ENCODE results near the gene ACER2.

The ACER2 gene

DNA sequence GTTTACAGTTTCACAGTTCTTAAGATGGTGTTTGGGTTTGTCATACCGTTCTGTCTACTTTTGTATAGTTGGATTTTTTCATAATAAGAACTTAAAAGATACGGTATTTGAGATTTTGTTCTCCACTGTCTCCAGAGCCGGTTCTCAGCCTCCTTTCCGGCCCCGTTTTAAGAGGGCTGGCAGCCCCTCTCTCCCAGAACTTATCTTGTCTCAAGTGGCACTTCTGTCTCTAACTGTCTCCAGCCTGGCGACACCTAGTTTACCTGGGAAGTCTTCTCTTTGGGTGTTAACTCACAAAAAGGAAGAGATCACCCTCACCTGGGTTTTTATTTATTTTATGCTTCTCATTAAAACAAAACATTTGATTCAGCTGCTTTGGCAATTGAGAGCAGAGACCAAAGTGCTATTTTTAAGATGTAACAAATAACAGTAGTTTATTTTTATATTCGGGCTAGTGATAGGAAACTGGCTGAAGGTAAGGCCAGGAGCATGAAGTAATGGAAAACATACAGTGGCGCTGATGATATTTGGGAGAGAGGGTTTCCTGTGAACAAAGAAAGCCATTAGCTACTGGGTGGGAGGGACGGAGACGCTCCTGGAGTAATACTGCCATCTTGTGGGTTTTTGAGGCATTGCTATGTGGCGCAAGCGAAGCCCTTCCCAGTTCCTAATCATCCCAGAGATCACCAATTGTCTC, 48.3 kb downstream of the ACER2 start:
- DNase-seq: peak; percentile 71

DNA sequence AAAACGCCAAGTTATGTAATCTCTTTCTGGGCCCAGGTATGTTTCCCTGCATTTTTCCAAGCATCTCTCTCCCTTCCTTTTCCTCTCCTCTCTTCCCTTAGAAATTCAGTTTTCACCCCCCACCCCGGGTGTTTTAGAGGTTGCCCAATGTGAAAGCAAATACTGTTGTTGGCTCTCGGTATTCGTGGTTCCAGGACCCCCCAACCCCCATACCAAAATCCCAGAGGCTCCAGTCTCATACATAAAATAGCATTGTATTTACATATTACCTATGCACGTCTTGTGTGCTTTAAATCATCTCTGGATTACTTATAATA, 48.8 kb downstream of the ACER2 start:
- no peak for DNase-seq

DNA sequence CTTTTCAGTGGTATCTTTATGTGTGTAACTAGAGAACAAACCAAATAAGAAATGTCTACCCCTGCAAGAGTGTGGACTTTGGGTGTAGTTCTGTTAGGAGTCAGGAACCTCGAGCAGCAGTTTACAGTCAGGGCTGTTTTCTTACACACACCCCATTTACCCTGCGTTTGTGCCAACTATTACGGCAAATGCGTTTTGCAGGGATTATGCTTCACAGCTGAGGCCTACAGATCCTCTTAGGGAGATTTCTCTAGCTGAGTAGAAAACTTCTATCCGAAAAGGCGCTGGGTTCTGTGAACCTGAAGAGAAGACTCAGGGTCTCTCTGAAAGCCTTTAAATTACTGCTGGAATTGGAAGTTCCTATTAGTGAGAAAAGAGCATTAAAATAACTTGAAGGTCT, 51.4 kb downstream of the ACER2 start:
- DNase-seq: no peak

DNA sequence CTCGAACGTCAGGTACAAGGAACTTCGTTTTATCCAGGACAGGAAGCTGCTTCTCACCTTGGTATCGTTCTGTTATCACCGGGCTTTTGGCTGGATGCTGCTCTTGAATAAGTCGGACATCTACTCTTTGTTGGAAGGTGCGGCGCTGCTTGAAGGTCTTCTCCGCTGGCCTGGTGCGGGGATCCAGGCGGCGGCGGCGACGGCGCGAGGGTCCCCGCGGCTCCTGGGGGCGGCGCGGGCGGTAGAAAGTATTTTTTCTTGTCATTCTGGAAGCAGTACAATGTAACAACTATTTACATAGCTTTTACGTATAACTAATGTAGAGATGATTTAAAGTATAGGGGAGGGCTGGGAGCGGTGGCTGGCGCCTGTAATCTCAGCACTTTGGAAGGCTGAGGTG, 52.3 kb downstream of the ACER2 start:
- DNase-seq: no peak

DNA sequence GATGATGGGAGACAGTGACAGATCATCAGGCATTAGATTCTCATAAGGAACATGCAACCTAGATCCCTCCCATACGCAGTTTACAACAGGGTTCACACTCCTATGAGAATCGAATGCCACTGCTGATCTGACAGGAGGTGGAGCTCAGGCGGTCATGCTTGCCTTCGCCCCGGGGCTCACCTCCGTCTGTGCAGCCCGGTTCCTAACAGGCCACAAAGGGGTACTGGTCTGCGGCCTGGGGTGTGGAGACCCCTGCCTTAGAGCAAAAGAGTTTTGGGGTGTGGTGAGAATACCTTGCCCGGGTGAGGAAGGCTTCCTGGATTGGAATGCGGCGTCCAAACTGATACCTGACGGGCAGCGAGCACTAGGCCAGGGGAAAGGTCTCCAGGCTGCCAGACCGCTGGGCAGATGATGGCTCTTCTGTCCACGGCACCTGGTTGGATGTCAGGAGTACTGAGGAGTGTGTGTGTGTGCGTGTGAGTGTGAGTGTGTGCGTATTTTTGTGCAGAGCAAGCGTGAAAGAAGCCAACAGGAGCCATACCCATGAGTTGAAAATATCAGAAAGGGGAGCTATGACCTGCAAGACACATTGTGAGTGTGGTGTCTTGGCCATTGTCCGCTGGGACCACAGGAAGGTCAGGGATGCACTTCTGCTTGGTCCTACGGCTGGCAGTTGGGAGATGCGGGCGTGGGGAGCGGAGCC, 55.4 kb downstream of the ACER2 start:
- no peak for DNase-seq

DNA sequence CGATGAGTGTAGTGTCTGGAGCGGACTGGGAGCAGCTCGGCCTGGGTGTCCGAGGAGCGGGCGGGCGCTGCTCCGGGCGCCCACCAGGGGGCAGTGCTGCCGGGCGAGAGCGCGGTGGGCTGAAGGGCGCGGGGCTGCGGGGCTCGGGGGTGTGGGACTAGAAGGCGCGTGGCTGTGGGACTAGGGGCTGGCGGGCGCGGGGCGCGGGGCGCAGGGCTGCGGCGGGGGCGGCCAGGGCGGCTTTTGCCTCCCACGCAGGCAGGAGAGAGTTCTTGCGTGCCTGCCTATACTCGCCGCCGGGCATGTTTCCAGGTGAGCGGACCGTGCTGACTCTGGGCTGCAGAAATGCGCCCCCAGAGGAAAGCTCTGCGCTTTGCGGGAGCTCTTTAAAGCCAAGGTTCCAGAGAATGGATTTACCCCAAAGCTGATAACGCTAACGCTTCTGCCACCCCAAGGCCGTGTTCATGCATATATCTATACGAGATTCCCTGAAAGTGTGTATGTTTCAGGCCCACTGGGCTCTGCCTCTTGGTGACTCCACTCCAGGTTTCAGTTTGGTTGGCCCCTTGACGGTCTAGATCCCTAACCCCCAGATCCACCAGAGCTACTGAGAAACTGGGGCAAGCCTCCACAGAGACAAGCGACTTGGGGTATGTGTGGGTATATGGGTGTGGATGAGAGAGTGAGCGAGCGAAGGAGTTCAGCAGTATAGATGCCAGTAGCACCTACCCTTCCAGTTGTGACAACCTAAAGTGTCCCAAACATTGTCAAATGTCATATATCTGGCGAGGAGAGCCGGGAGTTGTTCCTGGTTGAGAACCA, 56.2 kb downstream of the ACER2 start:
- DNase-seq: peak; percentile 72

DNA sequence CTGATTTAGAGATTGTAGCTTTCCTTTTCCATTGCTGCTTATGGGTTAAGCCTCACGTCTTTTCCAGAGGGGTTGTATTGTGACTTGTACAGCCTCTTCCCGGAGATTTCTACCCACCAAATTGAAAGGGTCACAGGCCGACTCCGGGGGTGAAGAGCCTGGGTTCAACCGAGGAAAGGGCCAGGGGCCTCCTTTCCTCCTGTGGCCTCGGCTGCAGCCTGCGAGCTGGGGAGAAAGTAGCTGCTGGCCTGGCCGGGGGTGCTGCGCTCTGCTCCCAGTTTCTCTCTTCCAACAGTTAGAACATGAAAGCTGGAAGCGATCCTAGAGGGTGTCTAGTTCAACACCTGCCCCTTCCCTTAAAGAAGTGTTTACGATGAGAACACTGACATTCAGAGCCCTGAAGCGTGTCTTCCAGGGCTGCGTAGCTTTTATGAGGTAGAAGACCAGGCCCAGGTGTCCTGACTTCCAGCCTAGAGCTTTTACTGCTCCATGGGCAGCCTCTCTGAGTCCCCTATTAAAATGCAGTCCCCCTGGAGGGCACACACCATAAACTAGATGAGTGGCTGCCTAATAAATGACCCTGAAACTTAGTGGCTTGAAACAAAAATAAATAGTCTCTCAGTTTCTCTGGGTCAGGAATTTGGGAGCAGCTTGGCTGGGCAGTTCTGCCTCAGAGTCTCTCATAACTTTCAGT, 56.9 kb downstream of the ACER2 start:
- DNase-seq: no peak

DNA sequence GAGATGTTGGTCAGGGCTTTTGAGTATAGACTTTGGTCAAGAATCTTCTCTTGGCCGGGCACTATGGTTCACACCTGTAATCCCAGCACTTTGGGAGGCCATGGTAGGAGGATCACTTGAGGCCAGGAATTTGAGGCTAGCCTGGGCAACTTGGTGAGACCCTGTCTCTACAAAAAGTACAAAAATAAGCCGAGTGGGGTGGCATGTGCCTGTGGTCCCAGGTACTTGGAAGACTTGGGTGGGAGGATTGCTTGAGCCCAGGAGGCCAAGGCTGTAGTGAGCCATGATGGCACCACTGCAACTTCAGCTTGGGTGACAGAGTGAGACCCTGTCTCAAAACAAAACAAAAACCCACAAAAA, 57.5 kb downstream of the ACER2 start:
- no peak for DNase-seq

DNA sequence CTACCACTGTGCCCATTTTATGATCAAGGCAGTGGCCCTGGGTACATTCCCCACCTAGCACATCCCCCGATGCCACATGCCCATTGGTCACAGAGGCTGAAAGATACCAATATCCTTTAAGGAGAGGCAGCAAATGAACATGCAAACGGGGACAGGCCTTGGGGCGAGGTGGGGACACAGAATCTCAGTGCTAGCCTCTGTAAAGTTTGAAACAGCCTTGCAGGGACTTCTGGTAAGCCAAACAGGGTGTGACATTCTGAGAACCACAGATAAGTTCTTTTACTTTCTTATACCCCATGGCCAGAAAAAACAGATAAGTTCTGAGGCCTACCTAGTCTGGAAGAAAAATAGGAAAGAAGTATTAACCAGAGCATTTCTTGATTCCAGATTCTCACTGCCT, 60.5 kb downstream of the ACER2 start:
- DNase-seq: no peak

DNA sequence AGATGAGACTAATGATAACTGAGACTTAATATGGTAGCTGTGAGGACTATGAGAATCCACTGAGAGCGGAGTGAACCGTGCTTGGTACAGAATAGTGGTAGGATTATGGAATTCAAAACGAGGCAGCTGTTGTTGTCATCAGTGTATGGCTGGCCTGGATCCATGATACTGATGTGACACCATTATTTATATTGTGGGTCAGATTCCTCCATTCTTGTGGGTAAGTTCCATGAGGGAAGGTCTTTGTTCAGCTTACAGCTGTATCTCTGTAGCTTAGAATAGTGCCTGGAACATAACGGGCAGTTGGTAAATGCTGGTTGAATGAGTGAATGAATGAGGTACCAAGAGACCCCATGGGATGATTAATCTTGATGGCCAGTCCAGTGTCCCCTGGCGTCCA, 61.8 kb downstream of the ACER2 start:
- no peak for DNase-seq

DNA sequence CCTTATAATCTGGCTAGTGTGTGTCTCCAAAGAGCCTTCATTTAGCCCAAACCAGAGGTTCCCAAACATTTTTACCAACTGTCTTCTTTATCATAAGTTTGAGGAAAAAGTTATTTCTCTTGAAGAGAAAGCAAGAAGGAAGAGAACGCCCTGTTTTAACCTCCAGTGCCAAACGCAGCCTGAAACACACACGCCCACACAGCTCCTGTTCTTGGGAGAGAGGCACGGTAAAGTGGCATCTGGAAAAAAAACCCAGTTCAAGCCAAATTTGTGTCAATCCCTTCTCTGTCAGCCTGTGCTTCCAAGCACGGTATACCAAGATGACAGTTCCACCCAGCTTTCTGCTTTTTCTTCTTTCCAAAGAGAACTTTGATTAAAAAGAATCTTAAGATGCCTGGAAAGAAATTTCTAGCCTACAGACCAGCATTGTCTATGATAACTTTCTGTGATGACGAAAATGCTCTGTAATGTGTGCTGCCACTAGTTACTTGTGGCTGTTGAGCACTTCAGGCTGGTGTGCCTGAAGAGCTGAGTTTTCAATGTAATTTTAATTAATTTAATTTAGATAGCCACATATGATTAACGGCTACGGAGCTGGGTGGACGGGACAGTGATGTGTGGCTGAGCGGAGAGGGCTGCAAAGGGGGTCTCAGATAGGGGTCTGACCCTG, 62.3 kb downstream of the ACER2 start:
- DNase-seq: no peak

DNA sequence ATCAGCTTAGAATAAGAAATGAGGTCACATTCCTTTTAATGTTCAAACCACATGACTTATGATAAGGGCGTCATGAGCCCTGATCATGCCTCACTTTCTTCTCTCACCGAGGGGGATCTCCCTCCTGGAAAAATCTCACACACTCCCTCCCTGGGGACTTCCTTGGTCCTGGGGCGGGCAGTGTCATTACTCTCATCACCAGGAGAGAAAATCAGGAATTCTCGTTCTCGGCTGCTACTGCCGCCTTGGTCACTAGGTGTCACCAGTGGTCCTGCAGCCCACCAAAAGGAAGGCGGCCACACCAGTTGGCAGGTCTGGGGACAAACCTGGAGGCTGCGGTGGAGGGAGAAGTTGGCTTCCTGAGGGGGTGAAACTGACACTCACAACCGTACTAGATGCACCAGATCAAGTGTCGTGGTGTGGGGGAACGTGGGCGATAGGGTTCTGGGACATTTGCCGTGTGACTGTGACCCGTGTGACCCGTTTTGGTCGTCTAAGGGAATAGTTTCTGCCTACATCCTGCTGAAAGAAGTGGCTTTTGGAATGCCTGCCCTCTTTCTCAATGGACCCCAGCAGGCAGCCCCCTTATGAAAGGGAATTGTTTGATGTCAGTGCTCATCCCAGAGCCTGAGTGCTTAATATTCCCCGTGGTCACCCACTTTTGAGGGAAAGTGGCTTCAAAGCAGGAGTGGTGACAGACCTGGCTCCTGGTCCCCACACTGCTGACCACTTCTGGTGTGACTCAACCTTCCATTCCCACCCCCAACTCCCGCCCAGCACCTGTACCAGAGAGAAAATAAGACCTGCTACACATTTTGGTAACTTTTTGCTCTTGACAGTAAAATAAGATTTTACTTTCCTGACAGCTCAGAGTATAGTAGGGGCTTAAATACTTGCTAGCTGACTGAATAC, 63.2 kb downstream of the ACER2 start:
- DNase-seq: peak; percentile 54

DNA sequence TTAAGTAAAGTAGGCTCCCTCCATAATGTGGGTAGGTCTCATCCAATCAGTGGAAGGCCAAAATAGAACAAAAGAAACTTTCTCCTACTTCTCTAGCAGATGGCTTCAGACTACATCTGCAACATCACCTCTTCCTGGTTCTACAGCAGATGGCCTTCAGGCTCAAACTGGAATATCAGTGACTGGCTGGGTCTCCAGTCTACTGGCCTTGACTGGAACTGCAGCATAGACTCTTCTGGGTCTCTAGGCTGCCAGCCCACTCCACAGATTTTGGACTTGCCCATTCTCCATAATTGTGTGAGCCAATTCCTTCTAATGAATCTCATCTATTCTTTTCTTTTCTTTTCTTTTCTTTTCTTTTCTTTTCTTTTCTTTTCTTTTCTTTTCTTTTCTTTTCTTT, 64.8 kb downstream of the ACER2 start:
- DNase-seq: no peak

DNA sequence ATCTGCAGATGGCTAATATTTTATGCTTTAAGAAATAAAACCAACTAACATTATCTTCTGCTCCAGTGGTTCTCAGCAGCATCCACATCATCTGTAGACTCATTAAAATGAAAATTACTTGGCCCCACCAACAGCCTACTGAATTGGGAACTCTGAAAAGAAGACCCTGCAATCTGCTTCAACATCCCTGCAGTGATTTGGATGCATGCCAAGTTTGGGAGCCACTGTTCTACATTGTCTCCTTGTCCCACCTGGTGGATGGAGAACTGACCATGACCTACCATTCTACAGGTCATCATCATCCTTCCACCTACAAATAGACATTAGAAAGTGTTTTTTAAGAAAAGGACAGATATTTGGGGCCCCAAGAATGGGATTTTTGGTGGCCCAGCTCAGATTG, 71.1 kb downstream of the ACER2 start:
- DNase-seq: no peak

DNA sequence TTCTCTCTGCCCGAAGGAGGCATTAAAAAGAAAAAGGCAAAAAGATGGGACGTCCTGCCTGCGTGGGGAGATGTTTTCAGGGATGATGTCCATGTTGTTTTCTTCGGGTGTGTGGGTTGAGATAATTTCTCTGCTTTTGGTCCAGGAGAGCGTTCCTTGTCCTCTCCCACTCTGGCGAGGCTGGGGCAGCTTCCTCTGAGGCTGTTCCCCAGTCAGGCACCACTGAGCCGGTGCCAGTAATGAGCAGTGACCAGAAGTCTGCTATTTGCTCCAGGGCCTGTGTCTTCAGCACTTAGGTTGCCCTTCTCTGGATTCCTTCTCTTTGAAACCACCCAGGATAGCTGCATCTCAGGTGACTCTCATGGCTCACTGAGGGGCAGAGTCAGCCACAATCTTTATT, 71.5 kb downstream of the ACER2 start:
- DNase-seq: no peak

DNA sequence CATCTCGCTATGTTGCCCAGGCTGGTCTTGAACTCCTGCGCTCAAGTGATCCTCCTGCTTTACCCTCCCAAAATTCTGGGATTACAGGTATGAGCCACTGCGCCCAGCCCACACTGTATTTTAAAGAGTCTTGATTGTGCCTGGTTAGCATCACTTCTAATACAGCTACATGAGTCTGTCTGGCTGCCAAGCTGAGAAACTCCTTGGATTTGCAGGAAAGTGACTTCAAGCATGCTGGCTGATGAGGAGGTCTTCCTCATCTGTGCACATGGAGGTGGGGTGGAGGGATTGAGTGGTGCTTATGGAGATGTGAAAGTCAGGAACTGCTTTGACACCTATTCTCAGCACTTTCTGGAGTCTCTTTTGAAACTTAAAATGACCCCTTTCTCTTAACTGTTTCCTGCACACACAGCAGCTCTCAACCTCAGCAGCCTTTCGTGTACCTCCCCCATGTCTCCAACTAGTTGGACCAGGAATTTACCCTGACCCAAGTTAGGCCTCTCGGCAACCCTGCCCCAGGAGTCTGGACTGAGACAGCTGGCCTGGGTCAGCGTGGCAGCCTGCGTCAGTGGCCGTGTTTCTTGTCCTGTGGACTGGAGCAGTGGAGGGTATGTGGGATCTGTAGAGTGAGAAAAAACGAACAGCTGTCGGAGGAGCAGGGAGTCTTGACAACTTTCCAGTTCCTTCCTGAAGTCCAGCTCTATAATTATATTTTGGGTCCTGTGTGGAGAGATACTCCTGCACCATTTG, 72.5 kb downstream of the ACER2 start:
- DNase-seq: no peak

DNA sequence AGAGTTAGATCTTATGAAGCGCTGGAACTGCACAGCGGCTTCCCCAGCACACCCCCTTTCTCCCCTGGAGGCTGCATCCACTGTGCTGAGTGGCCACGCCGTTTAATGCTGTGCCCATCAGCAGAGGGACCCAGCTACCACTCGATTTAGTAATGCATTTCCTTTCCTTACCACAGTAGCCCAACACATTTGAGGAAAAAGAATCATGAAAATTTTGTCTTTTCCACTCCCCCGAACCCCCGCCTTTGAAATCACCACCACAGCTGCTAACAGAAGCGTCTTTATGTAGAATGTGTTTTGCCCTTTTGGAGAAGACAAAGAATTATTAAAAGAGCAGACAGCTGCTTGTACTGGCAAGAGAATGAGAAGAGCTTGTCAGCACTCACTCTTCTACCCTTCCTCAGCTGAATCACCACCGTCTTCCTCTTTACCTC, 73.2 kb downstream of the ACER2 start:
- no peak for DNase-seq

DNA sequence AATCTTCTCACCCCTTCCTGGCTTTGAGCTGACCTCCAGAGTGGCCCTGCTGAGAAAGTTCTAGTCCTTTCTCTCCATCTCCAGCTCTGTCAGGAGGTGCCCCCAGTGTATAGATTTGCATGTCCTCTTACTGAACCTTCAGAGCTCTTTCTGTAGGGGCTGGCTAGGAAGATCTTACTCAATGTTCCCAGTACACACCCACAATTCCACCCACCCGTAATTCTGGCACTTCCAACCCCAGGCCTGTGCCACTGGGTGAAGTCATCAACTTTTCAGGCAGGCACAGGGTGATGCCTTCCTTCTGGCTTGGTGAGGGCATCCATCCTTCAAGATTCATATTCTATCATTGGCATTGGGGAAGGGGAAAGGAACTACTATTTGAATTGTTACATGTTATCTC, 75.9 kb downstream of the ACER2 start:
- DNase-seq: no peak

DNA sequence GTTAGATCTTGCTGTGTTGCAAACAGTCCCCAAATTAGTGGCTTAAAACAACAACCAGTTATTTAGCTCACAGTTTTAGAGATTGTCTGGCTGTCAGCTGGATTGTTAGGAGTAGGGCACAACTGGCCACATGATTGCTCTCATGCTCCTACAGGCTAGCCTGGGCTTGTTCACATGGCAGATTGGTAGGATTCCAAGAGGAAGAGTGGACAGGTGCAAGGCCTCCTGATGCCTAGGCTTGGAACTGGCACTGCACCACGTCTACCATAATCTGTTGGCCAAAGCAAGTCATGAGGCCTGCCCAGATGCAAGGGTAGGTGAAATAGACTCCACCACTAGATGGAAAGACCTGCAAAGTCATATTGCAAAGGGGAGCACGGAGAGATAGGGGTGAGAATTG, 76.4 kb downstream of the ACER2 start:
- DNase-seq: no peak

DNA sequence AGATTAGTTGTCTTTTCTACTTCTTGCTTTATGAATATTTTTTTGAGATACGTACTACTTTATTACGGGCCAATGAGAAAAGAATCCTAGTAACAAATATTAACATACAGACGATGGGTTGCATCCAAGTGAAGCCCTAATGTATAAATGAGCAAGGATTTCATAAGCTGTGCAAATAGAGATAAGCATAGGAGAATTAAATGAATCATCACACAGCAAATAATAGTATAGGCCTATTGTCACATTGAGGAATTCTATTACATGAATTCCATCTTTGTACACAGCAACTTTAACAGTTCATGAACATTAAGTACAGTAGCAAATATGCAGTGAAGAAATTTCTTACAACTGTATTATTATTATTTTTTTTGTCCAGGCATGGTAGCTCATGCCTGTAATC, 78.0 kb downstream of the ACER2 start:
- no peak for DNase-seq

DNA sequence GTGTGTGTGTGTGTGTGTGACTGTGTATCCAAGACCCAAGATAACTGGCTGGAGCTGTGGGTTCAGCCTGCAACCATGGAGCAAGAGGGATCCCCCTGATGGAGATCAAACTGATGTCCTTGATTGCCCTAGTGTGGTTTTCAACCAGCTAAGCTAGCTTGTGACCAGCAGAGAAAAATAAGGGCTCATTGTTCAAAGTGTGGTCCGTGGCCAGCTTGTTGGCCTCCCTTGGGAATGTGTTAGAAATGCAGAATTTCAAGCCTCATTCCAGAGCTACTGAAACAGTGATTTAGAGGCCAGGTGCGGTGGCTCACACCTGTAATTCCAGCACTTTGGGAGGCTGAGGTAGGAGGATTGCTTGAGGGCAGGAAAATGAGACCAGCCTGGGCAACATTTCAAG, 79.9 kb downstream of the ACER2 start:
- DNase-seq: no peak

All from fibroblast of skin of right quadriceps (primary cell).